Dermis blood vessel endothelial cell (primary cell): Measurements from ENCODE around the gene KIF16B. TPM values are rescaled to one million over a fixed set of nuclear protein-coding genes. Genes with fewer than 3 reads are reported as not detected.
"Not testable (repeated sequence)": the region's sequence is repeated elsewhere in the genome, so short reads cannot be mapped to it uniquely, and the experiment has no call there.

Source experiments
- DNase-seq: peaks from one replicate; pipeline ENCODE4 v3.0.0; 2010
- total RNA-seq: library from RNA; depleted of rRNA; stranded (reverse); fragments of >200 nt; gene quantifications from 2 replicates; pipeline ENCODE4 v1.2.3, GENCODE V29; 2014

KIF16B gene
- total RNA-seq, 1 donor from 2014 or later: 9.7 TPM

- no peak for DNase-seq
Measured at GRCh38 chr20:16554766-16555543, 18.3 kb downstream of the KIF16B start.

DNA sequence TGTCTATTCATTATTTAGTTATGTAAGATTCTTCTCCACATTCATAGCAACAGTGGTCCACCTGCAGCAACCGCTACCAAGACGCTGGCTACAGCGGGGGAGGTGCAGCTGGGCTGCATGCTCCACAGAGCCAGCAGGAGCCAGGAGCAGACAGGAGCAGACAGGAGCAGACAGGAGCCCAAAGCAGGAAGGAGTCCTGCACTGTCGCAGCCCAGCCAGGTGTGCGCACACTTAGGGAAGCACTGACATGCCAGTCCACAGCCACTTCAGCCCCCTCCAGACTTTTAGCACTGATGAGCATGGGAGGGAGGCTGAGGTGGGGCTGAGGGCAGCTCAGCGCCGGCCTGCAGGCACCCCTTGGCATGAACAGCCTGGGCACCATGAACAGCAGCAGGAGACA is 19.6 kb downstream of the KIF16B start:
- no peak for DNase-seq

GRCh38 chr20:16553101-16553500 is 20.1 kb downstream of the KIF16B start:
- no peak for DNase-seq

DNA sequence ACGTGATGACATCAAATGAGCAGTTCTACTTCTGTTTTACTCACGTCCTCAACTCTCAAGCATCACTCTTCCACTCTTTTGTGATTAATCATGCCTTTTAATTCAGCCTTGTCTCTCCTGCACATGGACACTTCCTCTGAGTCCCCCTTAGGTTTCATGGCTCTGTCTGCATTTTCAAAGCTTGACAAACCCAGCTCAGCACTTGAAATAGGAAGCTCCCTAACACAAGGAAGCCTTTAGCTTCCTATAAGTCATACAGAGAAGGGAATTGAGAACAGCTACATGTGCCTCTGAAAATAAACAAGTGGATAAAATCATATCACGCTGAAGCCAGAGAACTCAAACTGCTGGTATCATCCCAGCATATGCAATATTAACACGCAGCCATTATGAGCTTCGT is 21.2 kb downstream of the KIF16B start:
- DNase-seq: no peak

- no peak for DNase-seq
Measured at GRCh38 chr20:16551607-16552006, 21.6 kb downstream of the KIF16B start.

- no peak for DNase-seq
Measured at GRCh38 chr20:16548068-16548672, 25.1 kb downstream of the KIF16B start.

GRCh38 chr20:16544949-16545348 is 28.3 kb downstream of the KIF16B start:
- no peak for DNase-seq

DNA sequence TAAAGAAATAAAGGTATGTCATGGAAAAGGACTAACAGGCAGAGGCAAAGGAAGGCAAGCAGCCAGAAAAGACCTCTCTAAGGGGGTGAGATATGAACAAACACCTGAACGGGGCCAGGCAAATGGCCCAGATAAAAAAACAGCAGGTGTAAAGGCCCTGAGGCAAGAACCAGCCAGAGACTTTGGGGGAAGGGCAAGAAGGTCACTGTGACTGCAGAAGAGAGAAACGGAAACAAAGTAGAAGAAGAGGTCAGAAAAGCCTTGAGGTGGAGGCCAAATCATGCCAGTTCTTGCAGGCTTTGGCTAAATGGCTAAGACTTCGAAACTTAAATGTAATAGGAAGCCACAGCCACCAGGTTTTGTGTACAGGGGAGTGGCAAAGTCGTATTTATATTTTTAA is 30.8 kb downstream of the KIF16B start:
- DNase-seq: no peak

- DNase-seq: no peak
Measured at GRCh38 chr20:16541878-16542277, 31.4 kb downstream of the KIF16B start.

DNA sequence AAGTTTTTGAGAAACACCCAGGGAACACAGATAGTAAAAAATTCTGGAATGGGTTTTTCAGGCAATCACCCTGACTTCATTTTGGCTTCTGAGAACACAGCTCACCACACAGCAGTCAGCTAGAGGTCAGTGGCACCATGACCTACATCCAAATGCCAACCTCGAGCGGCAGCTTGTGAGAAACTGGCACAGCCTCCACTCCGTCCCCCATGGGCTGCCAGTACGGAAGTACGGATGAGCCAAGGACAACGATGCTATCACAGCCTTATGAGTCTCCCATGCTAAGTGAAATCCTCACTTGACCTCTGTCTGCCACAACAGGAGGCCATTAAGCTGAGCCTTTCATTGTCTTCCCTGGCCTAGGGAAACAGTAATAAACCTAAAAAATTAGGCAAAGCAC is 32.0 kb downstream of the KIF16B start:
- no peak for DNase-seq

DNA sequence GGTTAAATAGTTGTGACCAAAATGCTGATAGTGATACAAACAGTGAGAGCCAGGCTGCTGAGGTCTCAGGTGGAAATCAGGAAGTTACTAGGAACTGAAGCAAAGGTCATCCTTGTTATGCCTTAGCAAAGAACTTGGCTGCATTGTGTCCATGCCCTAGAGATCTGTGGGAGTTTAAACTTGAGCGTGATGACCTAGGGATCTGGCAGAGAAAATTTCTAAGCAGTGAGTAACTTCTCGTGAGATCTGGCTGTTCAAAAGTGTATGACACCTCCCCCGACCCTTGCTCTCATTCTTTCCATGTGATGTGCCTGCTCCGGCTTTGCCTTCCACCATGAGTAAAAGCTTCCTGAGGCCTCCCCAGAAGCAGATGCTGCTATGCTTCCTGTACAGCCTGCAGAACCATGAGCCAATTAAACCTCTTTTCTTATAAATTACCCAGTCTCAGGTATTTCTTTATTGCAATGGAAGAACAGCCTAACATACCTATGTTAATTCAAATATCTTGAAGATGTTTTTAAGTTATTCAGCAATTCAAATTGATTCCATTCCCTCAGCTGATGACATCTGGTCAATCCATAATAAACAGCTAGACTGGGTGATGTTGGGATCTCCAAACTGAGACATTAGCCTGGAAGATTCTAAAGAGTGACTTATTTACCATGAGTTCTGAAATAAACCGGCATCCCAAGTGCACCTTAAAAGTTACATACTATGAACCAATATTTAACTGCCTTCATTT is 33.8 kb downstream of the KIF16B start:
- no peak for DNase-seq

- DNase-seq: no peak
Measured at GRCh38 chr20:16538779-16539178, 34.5 kb downstream of the KIF16B start.

DNA sequence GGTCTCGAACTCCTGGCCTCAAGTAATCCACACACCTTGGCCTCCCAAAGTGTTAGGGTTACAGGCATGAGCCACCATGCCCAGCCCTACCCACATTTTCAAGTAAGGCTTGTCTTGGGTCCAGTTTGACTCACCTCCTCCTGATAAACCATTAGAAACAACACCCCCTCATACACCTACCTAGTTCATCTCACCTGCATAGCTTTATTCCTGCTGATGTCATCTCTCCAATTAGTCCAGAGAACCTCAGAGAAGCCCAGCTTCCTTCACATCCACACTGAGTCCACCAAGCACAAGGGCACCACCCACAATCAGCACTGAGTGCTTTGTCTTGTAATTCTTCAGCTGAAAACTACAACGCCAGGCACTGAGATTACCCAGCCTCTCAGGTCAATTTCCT is 35.3 kb downstream of the KIF16B start:
- DNase-seq: no peak

DNA sequence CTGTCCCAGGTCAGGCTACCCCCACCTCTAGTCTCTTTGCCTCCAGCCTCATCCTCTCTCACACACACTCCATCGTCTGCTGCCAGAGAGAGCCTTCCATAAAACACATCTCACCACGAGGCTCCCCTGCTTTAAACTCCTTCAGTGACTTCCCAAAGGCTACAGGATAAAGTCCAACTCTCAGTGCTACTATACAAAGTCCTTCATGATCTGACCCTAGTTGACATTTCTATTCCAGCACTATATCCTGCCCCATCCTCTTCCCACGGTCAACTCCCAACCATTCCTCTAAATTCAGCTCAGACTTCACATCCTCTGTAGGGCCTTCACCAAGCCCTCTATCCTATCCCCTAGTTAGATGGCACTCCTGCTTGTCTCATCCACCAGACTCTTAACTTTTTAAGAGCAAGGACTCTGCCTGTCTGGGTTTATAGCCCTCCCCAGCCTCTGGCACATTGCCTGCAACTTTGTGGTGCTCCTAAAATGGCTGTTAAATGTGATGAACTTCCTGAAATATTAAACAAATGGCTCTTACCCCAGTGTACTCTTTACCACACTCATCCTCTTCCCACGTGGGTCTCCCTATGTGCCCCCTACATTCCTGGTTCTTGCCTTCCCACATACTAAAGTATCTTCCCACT is 36.1 kb downstream of the KIF16B start:
- DNase-seq: no peak

DNA sequence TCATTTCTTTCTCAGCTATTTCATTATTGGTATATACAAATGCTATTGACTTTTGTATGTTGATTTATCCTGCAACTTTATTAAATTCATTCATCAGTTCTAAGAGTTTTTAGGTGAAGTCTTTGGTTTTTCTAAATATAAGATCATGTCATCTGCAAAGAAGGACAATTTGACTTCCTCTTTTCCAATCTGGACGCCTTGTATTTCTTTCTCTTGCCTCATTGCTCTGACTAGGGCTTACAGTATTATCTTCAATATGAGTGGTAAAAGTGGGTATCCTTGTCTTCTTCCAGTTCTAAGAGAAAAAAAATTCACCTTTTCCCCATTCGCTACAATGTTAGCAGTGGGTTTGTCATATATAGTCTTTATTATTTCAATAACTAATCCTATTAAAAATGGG is 38.0 kb downstream of the KIF16B start:
- no peak for DNase-seq

DNA sequence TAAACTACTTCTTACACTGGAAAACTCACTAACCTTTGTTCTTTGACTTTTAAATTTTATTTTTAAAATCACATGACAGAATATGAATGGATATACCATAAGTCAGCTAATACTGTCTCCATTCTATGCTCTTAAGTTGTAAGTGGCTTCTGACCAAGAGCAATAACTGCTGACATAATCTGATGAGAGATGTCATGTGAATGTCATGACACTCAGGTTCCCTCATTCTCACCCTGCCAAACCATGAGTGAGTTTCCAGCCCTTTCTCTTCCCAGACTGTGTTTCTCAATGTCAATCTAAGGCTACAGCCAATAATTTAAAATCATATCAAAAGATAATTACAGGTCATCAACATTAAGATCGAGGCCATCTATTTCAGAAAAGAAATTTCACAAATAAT is 39.7 kb downstream of the KIF16B start:
- DNase-seq: no peak

GRCh38 chr20:16531485-16531884 is 41.8 kb downstream of the KIF16B start:
- no peak for DNase-seq

- peak; percentile 6 for DNase-seq
Measured at GRCh38 chr20:16530201-16530681, 43.0 kb downstream of the KIF16B start.

GRCh38 chr20:16528078-16528477 is 45.2 kb downstream of the KIF16B start:
- DNase-seq: peak; percentile 38

GRCh38 chr20:16527438-16527837 is 45.8 kb downstream of the KIF16B start:
- no peak for DNase-seq

DNA sequence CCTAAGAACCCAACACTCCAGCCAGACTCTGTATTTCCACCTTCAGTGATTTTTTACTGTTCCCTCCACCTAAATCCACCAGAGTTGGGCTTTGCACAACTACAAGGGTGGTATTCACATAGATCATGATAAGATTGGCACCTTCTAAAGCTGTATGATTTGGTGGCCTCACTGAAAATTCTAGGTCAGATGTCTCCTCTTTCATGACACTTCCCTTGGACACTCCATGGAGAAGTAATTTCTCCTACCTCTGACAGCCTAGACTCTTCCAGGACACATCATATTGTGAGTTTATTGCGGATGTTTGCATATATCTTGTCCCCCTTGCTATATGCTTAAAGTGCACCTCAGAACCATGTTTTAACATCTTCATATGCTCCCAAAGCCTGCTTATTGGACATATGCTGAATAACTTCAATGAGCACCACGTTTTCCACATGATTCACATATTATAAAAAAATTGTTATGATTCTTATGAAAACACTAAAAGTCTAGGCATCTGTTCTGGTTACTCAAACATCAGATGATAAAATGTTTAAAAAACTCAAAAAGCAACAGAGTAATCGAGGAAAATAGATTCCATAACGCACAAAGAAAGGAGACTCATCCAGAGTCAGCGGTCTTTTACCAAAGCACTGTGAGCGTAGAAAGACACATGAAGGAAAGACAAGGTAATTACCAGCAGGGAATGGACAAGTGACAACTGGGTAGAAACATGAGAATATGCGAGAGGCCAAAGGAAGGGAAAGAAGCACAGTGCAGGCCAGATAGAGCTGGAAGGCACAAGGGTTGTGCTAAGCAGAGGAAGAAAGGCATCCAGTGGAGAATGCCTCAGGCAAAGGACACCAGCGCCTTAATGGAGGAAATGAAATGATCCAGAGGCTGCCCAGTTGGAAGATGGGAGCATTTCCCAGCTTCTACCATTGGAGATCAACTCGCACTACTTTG is 46.5 kb downstream of the KIF16B start:
- DNase-seq: no peak

DNA sequence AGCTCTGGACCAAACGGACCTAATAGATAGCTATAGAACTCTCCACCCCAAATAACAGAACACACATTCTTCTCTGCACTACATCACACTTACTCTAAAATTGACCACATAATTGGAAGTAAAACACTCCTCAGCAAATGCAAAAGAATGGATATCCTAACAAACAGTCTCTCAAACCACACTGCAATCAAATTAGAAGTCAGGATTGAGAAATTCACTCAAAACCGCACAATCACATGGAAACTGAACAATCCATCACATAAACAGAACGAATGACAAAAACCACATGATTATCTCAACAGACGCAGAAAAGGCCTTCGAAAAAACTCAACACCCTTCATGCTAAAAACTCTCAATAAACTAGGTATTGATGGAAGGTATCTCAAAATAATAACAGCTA is 50.6 kb downstream of the KIF16B start:
- not testable (repeated sequence) for DNase-seq
